Urothelium cell line (cell line): ENCODE data around the gene ADGRG1.
A peak's percentile ranks its signal among the peaks of the same experiment; 100 is the strongest.
"Not testable (repeated sequence)": the region's sequence is repeated elsewhere in the genome, so short reads cannot be mapped to it uniquely, and the experiment has no call there.

Experiments
- DNase-seq: peaks from one replicate; pipeline ENCODE4 v3.0.0; 2011; ENCODE audit warnings: low spot score, mixed read lengths
- FAIRE-seq: peaks from 2 replicates; lab custom pipeline; 2011; peaks lifted over from hg19 to GRCh38; lab: Jason Lieb, UNC

ADGRG1 gene

GRCh38 chr16:57695680-57696069 lies 67.2 kb downstream of the ADGRG1 start:
- no peak for DNase-seq
- FAIRE-seq: no peak

DNA sequence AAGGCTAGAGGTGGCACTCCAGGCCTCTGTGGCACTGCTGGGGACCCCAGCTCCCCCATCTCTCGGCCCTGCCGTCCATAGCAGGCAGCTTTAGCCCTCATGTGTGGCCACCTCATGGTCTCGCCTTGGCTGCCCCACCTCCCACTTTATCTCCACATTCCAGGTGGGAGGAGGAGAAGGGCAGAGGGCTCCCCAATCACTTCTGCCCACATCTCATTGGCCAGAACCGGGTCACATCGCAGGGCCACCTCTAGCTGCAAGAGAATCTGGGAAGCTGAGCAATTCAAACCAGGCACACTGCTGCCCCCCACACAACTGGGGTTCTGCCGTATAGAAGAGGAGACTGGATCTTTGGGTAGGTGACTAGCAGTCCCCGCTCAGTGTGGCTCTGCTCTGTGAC lies 67.8 kb downstream of the ADGRG1 start:
- FAIRE-seq (no peak), DNase-seq (no peak)

- FAIRE-seq: no peak
- DNase-seq: no peak
Measured at GRCh38 chr16:57697896-57698537, 69.6 kb downstream of the ADGRG1 start.

GRCh38 chr16:57698812-57699405 lies 70.5 kb downstream of the ADGRG1 start:
- FAIRE-seq: no peak
- DNase-seq: no peak

GRCh38 chr16:57699481-57699880 lies 71.1 kb downstream of the ADGRG1 start:
- DNase-seq (no peak), FAIRE-seq (no peak)

DNA sequence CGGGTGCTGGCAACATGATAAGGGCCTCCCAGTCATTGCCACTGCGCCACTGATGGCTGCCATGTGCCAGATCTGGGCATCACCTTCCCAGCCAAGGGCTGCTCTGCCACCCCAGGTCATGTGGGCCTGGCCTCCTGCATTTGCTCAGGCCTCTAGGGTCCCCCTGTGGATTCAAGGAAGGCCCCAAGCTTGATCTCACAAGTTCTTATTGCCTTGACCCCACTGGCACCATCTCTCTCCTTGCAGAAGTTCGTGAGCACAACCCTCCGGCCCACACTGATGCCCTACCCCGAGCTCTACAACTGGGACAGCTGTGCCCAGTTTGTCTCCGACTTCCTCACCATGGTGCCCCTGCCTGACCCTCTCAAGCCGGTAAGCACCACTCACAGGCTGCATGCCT lies 71.5 kb downstream of the ADGRG1 start:
- DNase-seq (no peak), FAIRE-seq (no peak)

DNA sequence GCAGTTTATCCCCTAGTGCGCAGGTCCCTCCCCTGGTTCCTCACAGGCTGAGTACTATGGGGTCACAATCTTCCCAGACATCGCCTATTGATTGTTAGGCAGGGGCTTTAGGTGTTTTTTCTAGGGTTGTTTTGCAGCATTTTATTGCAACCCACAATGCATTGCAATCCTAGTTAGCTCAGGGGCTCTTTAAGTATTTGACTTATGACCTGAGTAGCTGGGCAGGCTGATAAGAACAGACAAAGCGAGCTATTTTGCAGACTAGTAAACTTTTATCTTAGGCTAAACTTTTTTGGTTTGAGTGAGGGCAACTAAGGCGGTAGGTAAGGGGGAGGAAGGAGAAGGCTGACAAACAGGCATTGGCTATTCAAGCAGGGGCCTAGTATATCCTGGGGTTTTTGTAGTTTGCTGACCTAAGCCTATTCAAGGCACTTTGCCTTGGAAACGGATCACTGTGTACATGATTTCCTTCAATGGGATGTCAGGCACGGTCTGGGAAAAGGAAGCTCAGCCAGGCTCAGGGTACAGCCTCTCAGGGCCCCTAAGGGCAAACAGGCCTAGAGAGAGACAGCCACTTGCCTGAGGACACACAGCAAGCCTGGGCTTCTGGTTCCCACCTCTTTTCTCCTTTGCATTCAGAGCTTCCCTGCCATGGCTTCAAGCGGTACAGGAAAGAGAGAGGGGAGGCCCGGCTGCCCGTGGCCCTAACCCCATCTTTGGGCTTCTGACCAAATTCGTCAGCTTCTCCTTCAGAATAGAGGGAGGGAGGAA lies 72.5 kb downstream of the ADGRG1 start:
- DNase-seq (no peak), FAIRE-seq (no peak)

DNA sequence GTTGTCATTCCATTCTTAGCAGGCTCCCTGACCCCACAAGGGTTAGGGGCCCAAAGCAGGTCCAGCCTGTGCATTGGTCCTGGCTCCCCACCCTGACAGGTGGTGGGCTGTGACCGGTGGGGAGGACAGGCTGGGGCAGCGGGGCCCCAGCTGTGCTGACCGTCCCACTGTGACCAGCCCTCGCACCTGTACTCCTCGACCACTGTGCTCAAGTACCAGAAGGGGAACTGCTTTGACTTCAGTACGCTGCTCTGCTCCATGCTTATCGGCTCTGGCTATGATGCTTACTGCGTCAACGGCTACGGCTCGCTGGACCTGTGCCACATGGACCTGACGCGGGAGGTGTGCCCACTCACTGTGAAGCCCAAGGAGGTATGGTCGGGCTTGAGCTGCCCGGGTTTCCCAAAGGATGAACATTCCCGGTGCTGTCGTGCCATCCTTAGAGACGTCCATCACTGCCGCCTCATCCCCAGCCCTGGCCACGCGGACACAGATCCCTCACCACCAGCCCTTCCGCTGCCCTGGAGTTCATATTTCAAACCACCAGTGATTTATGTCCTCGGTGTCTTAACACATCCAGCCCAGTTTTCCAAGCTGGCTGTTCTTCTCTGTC lies 73.4 kb downstream of the ADGRG1 start:
- DNase-seq: no peak
- FAIRE-seq: no peak

DNA sequence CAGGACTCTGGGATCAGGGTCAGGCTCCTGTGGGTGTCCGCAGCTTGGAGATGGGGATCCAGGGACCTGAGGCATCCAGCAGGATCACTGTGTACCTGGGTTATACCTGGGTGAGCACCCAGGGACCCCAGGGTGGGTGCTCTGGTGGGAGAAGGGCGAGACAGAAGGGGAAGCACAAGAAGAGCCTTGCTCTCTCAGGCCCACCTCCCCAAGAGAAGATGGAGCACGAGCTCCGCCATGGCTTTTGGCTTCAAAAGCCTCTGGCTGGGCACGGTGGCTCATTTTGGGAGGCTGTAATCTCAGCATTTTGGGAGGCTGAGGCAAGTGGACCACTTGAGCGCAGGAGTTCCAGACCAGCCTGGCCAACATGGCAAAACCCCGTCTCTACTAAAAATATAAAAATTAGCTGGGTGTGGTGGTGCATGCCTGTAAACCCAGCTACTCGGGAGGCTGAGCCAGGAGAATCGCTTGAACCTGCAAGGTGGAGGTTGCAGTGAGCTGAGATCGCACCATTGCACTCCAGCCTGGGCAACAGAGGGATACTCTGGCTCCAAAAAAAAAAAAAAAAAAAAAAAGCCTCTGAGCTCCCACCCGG lies 75.1 kb downstream of the ADGRG1 start:
- no peak for FAIRE-seq
- no peak for DNase-seq

- FAIRE-seq: no peak
- DNase-seq: no peak
Measured at GRCh38 chr16:57704011-57704904, 75.8 kb downstream of the ADGRG1 start.

DNA sequence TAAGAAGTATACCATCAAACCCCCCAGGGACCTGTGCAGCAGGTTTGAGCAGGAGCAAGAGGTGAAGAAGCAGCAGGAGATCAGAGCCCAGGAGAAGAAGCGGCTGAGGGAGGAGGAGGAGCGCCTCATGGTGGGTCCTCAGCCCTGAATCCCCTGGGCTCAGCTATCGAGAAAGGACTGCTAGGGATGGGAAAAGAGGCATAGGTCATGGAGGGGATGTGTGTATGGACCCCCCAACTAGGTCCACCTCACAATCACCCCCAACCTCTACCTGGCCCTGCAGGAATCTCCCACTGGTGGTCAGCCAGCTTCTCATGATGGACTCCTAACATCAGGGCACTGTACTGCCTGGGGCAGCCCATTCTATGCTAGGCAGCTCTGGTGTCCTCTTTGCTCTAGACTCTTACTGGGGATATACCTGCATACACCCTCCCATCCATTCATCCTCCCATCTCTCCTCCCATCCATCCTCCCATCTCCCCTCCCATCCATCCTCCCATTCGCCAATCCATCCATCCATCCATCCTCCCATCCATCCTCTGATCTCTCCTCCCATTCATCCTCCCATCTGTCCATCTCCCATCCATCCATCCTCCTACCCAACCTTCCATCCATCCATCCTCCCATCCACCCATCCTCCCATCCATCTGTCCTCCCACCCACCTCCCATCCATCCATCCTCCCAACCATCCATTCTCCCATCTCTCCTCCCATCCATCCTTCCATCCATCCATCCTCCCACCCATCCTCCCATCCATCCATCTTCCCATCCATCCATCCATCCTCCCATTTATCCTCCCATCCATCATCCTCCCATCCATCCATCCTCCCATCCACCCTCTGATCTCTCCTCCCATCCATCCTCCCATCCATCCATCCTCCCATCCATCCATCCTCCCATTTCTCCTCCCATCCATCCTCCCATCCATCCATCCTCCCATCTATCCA lies 76.7 kb downstream of the ADGRG1 start:
- DNase-seq: no peak
- FAIRE-seq: peak; percentile 82

DNA sequence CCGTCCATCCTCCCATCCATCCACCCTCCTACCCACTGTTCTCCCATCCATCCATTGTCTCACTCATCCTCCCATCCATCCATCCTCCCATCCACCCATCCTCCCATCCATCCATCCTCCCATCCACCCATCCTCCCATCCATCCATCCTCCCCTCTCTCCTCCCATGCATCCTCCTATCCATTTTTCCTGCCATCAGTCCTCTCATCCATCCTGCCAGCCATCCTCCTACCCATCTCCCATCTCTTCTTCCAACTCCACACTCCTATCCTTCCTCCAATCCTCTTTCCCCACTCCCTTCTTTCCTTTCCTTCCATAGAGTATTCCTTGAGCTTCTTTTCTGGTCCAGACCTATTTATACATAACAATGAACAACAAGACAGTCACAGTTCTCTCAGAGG lies 78.3 kb downstream of the ADGRG1 start:
- FAIRE-seq: peak; percentile 58
- no peak for DNase-seq

DNA sequence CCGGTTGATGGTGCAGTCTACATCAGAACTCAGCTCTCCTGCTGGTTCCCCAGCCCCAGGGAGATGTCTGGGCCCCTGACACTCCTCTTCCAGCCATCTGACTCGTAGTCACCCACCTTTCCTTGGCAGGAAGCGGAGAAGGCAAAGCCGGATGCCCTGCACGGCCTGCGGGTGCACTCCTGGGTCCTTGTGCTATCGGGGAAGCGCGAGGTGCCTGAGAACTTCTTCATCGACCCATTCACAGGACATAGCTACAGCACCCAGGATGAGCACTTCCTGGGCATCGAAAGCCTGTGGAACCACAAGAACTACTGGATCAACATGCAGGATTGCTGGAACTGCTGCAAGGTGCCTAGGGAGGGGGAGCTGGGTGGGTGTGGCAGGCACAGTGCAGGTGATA lies 78.9 kb downstream of the ADGRG1 start:
- no peak for DNase-seq
- FAIRE-seq: no peak

DNA sequence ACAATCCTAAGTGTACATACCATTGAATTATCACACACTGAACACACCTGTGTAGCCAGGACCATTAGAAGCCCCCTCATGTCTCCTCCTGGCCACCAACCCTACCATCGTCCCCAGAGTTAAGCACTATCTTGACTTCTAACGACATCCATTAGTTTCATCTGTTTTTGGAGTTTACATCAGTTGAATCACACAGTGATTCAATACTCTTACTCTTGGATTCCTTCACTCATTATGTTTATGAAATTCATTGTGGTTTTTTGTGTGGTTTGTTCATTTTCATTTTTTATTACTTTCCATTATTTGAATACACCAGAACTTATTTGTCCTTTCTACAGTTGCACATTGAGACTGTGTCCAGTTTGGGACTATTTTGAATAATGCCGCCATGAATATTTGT lies 79.7 kb downstream of the ADGRG1 start:
- DNase-seq (no peak), FAIRE-seq (no peak)

DNA sequence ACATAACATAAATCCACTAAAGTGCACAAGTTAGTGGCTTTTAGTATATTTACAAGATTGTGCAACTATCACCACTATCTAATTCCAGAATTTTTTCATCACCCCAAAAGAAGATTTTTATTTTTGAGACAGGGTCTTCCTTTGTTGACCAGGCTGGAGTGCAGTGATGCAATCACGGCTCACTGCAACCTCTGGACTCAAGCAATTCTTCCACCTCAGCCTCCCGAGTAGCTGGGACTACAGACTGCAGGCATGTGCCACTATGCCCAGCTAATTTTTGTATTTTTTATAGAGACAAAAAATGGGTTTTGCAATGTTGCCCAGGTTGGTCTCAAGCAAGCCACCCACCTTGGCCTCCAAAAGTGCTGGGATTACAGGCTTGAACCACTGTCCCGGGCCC lies 81.2 kb downstream of the ADGRG1 start:
- no peak for DNase-seq
- no peak for FAIRE-seq

GRCh38 chr16:57711346-57711745 lies 82.9 kb downstream of the ADGRG1 start:
- no peak for FAIRE-seq
- no peak for DNase-seq

GRCh38 chr16:57711993-57712392 lies 83.6 kb downstream of the ADGRG1 start:
- FAIRE-seq (no peak), DNase-seq (no peak)

DNA sequence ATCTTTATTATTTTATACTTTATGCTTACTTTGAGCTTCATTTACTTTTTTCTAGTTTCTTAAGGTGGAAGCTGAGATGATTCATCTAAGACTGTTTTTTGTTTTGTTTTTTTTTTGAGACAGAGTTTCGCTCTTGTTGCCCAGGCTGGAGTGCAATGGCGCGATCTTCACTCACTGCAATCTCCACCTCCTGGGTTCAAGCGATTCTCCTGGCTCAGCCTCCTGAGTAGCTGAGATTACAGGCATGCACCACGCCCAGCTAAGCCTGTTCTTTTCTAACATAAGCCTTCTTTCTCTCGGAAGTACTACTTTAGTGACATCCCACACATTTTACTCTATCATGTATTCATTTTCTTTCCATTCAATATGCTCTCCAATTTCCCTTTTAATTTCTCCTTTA lies 84.1 kb downstream of the ADGRG1 start:
- DNase-seq, FAIRE-seq: not testable (repeated sequence)

DNA sequence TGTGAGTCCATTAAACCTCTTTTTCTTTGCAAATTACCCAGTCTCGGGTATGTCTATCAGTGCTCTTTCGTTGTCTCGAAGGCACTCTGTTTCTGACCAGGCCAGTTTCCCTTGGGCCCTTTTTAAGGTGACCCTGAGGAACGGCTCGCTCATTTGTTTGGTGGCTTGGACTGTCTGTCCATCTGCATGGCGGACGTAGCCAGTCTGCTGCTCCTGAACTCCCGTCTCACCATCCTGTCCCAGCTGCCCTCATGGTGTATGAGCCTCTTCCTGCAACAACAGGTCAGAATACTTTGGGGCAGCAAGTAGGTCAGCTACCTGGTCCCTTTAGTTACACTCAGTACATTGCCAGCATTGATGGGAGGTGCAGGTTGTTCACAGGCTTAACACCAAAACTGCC lies 85.2 kb downstream of the ADGRG1 start:
- FAIRE-seq: no peak
- DNase-seq: no peak
